Astrocyte (in vitro differentiated cells and primary cell): Measurements from ENCODE around the gene GGA2. TPM values are rescaled to one million over a fixed set of nuclear protein-coding genes. Genes with fewer than 3 reads are reported as not detected.

Experiments used
- DNase-seq: peaks from one replicate; pipeline ENCODE4 v3.0.0-alpha.2; 2010; ENCODE audit warnings: low read depth
- FAIRE-seq: peaks from 2 replicates; lab custom pipeline; 2011; peaks lifted over from hg19 to GRCh38; lab: Jason Lieb, UNC
- H2AFZ ChIP-seq: 2 replicates; pipeline ENCODE4 v1.6.0; 2012; ENCODE audit warnings: low read depth, low read length, inconsistent platforms
- H3K27ac ChIP-seq: 2 replicates; pipeline ENCODE4 v1.5.1; 2011; ENCODE audit warnings: low read depth, low read length, inconsistent platforms
- H3K27me3 ChIP-seq: 2 replicates; pipeline ENCODE4 v1.6.0; 2011; ENCODE audit warnings: low read length, inconsistent platforms; ENCODE audit not compliant: insufficient read depth
- H3K36me3 ChIP-seq: 2 replicates; pipeline ENCODE4 v1.5.1; 2011; ENCODE audit warnings: low read length, inconsistent platforms; ENCODE audit not compliant: insufficient read depth
- H3K4me1 ChIP-seq: 2 replicates; pipeline ENCODE4 v1.5.1; 2011; ENCODE audit warnings: low read length, inconsistent platforms; ENCODE audit not compliant: insufficient read depth
- H3K4me2 ChIP-seq: 2 replicates; pipeline ENCODE4 v1.6.0; 2012; ENCODE audit warnings: low read length, inconsistent platforms
- H3K4me3 ChIP-seq: 2 replicates; pipeline ENCODE4 v1.5.1; 2011; ENCODE audit warnings: low read depth, mild to moderate bottlenecking, low read length, inconsistent platforms; ENCODE audit not compliant: insufficient read depth
- H3K79me2 ChIP-seq: 2 replicates; pipeline ENCODE4 v1.6.0; 2012; ENCODE audit warnings: mild to moderate bottlenecking, low read length, inconsistent platforms; ENCODE audit not compliant: insufficient read depth
- H3K9ac ChIP-seq: 2 replicates; pipeline ENCODE4 v1.6.0; 2012; ENCODE audit warnings: mild to moderate bottlenecking, low read length, inconsistent platforms
- H3K9me3 ChIP-seq: 2 replicates; pipeline ENCODE4 v1.5.1; 2012; ENCODE audit warnings: low read depth, mild to moderate bottlenecking, low read length, inconsistent platforms; ENCODE audit not compliant: insufficient read depth
- H4K20me1 ChIP-seq: 2 replicates; pipeline ENCODE4 v1.6.0; 2012; ENCODE audit warnings: low read length, inconsistent platforms; ENCODE audit not compliant: insufficient read depth
- H3K27ac Mint-ChIP-seq: one replicate; pipeline ENCODE4 v1.8.0; 2021; ENCODE audit warnings: mild to moderate bottlenecking, mixed read lengths; ENCODE audit not compliant: unreplicated experiment
- H3K27me3 Mint-ChIP-seq: one replicate; pipeline ENCODE4 v1.8.0; 2021; ENCODE audit warnings: low read depth, mixed read lengths; ENCODE audit not compliant: unreplicated experiment
- H3K36me3 Mint-ChIP-seq: one replicate; pipeline ENCODE4 v1.8.0; 2021; ENCODE audit warnings: low read depth, mixed read lengths; ENCODE audit not compliant: unreplicated experiment
- H3K4me1 Mint-ChIP-seq: one replicate; pipeline ENCODE4 v1.8.0; 2021; ENCODE audit warnings: low read depth, mixed read lengths; ENCODE audit not compliant: unreplicated experiment
- H3K4me3 Mint-ChIP-seq: one replicate; pipeline ENCODE4 v1.8.0; 2021; ENCODE audit warnings: mild to moderate bottlenecking, moderate library complexity, mixed read lengths; ENCODE audit not compliant: unreplicated experiment
- H3K9me3 Mint-ChIP-seq: one replicate; pipeline ENCODE4 v1.8.0; 2021; ENCODE audit warnings: mild to moderate bottlenecking, mixed read lengths; ENCODE audit not compliant: unreplicated experiment
- EZH2 ChIP-seq: IDR thresholded peaks from 2 replicates; pipeline ENCODE4 v1.6.1; 2012; ENCODE audit warnings: mild to moderate bottlenecking, low read length, inconsistent platforms; ENCODE audit not compliant: insufficient read depth
- total RNA-seq: library from RNA; stranded (reverse); gene quantifications from 2 replicates; pipeline ENCODE4 v1.2.1, GENCODE V29; 2021
- TF ChIP-seq, protein P1 (sequence below): IDR thresholded peaks from 2 replicates; pipeline ENCODE4 v1.5.1; 2011; ENCODE audit warnings: low read depth, mild to moderate bottlenecking, inconsistent platforms, low read length, moderate library complexity; ENCODE audit not compliant: insufficient read depth

GGA2 gene
- total RNA-seq, 1 donor from 2014 or later, result 84.0 TPM

DNA sequence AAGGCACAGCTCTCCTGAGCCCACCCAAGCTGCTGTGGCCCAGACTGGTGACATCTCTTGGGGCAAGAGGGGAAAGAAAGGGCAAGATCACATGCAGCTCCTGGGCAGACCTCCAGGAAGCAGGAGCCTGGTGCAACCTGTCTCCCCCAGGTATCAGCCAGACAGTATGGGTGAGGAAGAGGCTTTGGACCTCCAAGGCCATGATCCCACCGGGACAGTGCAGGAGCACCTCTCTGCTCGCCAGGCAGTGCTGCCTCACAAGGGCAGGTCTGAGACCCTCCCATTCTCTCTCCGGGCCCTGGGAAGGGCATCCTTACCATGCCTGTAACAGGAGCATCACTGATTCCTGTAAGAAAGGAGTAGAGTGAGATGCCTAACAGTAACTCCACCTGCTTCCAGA is 31.7 kb downstream of the GGA2 start:
- H3K36me3 ChIP-seq, result peaks cover 27% of the 10 kb centered on the region
- no peak for FAIRE-seq

DNA sequence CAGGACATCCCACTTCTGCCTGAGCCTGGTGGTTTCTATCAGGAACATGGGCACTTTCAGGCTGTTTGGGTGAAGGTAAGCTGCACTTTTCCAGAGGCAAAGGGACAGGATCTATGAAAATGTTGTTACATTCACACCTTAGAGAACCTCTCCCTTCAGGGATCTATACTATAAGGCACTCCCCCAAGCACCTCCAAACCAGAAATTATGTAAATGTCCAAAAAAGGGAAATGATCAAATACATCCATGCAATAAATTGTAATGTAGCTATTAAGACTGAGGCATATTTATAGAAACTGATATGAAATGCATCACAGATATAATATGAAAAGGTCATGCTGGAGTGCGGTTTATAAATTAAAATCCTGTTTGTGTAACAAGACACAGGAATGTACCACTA is 34.0 kb downstream of the GGA2 start:
- Histone ChIP-seq H3K79me2 (no peaks in the 10 kb centered on the region), H3K4me1 (no peaks in the 10 kb centered on the region), H3K27ac (no peak overlapping the region), H3K36me3 (peaks cover 21% of the 10 kb centered on the region), H3K9me3 (no peaks in the 10 kb centered on the region), H4K20me1 (peaks cover 4% of the 10 kb centered on the region), H3K27me3 (no peaks in the 10 kb centered on the region), H3K4me3 (no peak overlapping the region), H3K9ac (no peak overlapping the region), H2AFZ (no peak overlapping the region), H3K4me2 (no peak overlapping the region)
- Mint-ChIP-seq H3K9me3 (no peaks in the 10 kb centered on the region), H3K27ac (no peak overlapping the region), H3K4me3 (no peak overlapping the region), H3K4me1 (no peaks in the 10 kb centered on the region), H3K36me3 (peaks cover 23% of the 10 kb centered on the region), H3K27me3 (no peaks in the 10 kb centered on the region)
- TF ChIP-seq, protein P1, sequence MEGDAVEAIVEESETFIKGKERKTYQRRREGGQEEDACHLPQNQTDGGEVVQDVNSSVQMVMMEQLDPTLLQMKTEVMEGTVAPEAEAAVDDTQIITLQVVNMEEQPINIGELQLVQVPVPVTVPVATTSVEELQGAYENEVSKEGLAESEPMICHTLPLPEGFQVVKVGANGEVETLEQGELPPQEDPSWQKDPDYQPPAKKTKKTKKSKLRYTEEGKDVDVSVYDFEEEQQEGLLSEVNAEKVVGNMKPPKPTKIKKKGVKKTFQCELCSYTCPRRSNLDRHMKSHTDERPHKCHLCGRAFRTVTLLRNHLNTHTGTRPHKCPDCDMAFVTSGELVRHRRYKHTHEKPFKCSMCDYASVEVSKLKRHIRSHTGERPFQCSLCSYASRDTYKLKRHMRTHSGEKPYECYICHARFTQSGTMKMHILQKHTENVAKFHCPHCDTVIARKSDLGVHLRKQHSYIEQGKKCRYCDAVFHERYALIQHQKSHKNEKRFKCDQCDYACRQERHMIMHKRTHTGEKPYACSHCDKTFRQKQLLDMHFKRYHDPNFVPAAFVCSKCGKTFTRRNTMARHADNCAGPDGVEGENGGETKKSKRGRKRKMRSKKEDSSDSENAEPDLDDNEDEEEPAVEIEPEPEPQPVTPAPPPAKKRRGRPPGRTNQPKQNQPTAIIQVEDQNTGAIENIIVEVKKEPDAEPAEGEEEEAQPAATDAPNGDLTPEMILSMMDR, result no peak
- no peak for TF ChIP-seq EZH2
- FAIRE-seq, result no peak
- no peak for DNase-seq

More for the DNA sequence above, 31.7 kb downstream of the GGA2 start:
- Histone ChIP-seq H3K4me3 (no peak overlapping the region), H3K9me3 (no peaks in the 10 kb centered on the region), H3K79me2 (no peaks in the 10 kb centered on the region), H3K27me3 (no peaks in the 10 kb centered on the region), H4K20me1 (peaks cover 4% of the 10 kb centered on the region), H3K9ac (no peak overlapping the region), H3K4me1 (no peaks in the 10 kb centered on the region), H2AFZ (no peak overlapping the region), H3K4me2 (no peak overlapping the region), H3K27ac (no peak overlapping the region)
- Mint-ChIP-seq H3K27me3 (no peaks in the 10 kb centered on the region), H3K36me3 (peaks cover 30% of the 10 kb centered on the region), H3K27ac (no peak overlapping the region), H3K4me1 (no peaks in the 10 kb centered on the region), H3K4me3 (no peak overlapping the region), H3K9me3 (no peaks in the 10 kb centered on the region)
- DNase-seq, result no peak
- TF ChIP-seq, protein P1, result no peak
- TF ChIP-seq EZH2, result no peak

DNA sequence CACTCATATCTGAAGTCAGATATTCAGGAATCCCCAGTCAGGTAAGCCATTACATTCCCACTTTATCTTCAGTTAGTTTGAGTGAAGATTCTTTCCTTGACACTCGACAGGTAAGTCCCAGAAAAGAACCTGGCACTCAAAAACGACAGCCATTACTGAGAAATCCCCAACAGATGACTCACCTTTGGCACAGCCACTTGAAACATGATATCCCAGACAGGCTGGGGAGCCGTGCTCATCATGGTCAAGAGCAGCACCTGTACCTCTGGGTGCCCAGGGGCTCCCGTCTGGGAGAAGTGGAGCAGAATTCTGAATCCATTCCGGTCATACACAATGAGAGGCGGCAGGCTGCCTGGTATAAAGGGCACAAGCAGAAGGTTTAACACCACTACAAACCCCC is 40.5 kb downstream of the GGA2 start:
- no peak for TF ChIP-seq EZH2
- TF ChIP-seq, protein P1, result no peak
- no peaks in the 10 kb centered on the region for H3K27me3 Mint-ChIP-seq
- Histone ChIP-seq H2AFZ (no peak overlapping the region), H3K9me3 (no peaks in the 10 kb centered on the region), H3K4me3 (no peak overlapping the region), H3K79me2 (no peaks in the 10 kb centered on the region), H4K20me1 (peaks cover 4% of the 10 kb centered on the region), H3K27ac (no peak overlapping the region), H3K4me1 (peaks cover 16% of the 10 kb centered on the region), H3K36me3 (peaks cover 19% of the 10 kb centered on the region), H3K4me2 (no peak overlapping the region), H3K9ac (no peak overlapping the region), H3K27me3 (no peaks in the 10 kb centered on the region)
- no peak for FAIRE-seq
- no peaks in the 10 kb centered on the region for H3K9me3 Mint-ChIP-seq
- H3K36me3 Mint-ChIP-seq, result peaks cover 28% of the 10 kb centered on the region
- no peak overlapping the region for H3K27ac Mint-ChIP-seq
- no peak overlapping the region for H3K4me3 Mint-ChIP-seq
- peaks cover 11% of the 10 kb centered on the region for H3K4me1 Mint-ChIP-seq
- DNase-seq, result peak; percentile 26
